D721Med (cell line): ENCODE measurements around the gene TCERG1L.

ENCODE experiments used
- DNase-seq: peaks from one replicate; pipeline ENCODE4 v3.0.0; 2011; ENCODE audit warnings: low spot score; ENCODE audit not compliant: insufficient read length
- FAIRE-seq: peaks from 2 replicates; lab custom pipeline; 2011; peaks lifted over from hg19 to GRCh38; lab: Jason Lieb, UNC
- TF ChIP-seq, protein P1 (sequence below): IDR thresholded peaks from 2 replicates; pipeline ENCODE4 v1.5.1; 2012; ENCODE audit warnings: mild to moderate bottlenecking, control low read depth; ENCODE audit not compliant: insufficient read depth; ENCODE audit errors: missing control alignments

TCERG1L gene

DNA sequence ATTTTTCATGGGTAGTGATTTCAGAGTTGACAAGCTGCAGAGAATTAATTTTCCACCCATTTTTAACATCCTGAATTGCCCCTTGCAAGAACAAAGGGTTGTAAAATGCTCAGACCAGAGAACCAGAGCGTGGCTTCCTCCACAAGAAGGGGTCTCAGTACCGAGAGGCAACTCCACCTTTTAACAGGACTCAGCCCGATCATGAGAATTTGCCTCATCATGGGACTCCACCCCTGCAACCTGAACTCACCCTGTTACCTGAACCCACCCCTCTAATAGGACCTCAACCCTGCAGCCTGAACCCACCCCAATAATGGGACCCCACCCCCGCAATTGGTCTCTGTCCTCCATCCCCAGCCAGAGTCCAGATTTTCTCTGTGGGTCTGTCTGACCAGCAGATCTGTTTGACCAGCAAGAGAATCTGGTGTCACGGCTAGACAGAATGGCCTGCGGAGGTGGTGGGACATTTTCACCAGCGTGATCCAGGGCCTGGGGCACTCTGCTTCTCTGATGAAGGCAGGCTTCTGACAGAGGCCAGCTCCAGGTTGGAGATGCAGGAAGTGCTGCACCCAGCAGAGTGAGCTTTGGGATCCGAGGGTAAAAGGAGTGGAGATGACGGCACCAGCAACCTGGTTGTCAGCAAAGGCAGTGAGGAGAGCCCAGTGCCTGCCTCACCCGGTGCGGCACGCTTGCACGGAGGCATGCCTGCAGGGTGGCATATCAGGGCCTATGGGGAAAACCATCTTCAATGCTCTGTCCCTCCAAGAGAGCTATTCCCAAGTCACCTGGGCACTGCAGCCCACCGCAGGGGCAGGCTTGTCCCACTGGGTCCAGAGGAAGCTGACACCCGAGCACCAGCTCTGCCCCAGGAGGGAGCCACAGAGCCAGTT is 136.6 kb downstream of the TCERG1L start:
- TF ChIP-seq, protein P1, sequence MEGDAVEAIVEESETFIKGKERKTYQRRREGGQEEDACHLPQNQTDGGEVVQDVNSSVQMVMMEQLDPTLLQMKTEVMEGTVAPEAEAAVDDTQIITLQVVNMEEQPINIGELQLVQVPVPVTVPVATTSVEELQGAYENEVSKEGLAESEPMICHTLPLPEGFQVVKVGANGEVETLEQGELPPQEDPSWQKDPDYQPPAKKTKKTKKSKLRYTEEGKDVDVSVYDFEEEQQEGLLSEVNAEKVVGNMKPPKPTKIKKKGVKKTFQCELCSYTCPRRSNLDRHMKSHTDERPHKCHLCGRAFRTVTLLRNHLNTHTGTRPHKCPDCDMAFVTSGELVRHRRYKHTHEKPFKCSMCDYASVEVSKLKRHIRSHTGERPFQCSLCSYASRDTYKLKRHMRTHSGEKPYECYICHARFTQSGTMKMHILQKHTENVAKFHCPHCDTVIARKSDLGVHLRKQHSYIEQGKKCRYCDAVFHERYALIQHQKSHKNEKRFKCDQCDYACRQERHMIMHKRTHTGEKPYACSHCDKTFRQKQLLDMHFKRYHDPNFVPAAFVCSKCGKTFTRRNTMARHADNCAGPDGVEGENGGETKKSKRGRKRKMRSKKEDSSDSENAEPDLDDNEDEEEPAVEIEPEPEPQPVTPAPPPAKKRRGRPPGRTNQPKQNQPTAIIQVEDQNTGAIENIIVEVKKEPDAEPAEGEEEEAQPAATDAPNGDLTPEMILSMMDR, result no peak
- DNase-seq (no peak), FAIRE-seq (no peak)

DNA sequence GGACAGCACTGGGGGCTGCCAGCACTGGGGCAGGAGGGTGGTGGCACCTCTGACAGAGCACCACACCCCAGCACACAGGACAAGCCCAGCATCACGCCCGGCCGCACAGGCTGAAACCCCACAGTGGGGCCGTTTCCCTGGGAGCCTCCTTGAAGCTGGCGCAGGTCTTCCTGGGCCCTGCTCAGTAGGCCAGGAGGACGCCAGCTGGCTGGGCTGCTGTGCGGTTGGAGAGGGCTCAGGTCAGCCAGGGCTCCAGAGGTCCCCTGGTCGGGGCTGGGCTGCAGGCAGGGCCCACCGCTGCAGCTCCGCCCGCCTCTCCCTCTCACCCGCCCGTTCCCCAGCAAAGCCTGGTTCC is 137.3 kb downstream of the TCERG1L start:
- FAIRE-seq, result no peak

DNA sequence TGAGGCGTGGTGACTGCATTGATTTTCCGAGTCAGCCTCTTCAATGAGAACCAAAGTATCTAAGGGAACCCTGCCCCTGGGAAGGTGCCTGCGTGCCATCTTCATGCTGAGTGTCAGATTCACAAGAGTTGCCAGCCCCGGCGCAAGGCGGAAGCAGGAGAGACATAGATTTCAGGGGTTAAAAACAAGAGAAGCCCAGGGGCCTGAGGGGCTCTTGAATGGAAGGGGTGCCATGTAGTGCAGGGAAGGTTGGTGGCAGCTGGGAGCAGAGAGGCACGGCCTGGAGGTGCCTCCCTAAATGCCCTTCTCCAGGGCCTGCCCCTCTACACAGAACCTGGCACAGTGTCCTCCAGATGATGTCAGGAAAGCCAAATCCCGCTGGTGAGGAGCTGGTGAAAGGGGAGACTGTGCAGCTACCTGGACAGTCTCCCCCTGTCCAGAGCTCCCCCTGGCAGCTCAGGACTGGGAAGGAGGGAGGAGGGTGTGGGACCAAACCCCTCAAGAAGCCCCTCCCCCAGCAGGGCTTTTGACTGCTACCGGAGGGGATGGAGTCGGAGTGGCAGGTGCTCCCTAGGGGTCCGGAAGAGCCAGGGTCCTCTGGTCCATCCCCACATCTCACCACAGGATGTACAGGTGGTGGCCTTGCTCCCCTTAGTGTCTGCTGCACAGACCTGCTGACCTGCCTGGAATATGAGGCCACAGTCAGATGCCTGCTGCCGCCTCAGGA is 137.9 kb downstream of the TCERG1L start:
- DNase-seq (no peak), FAIRE-seq (no peak)
- TF ChIP-seq, protein P1, result no peak

More for the DNA sequence above, 137.3 kb downstream of the TCERG1L start:
- DNase-seq, result no peak
- TF ChIP-seq, protein P1, result no peak

DNA sequence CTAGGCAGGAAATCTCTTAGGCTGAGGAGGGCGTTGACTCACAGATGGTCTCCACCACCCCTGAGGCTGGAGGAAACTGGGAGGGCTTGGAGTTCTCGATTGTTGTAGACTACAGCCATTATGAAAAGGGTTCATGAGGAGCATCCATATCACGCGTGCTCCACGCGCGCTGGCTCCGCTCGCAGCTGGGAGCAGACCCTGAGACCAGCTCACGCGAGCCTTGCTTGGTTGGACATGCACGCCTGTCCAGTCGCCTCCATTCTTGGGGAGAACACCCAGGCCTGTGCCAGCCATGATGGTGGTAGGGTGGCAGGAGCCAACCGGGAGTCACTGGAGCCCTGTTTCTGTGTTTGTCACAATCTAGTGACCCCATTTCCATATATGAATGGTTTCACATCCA is 139.1 kb downstream of the TCERG1L start:
- DNase-seq (no peak), FAIRE-seq (no peak)
- TF ChIP-seq, protein P1, result no peak

DNA sequence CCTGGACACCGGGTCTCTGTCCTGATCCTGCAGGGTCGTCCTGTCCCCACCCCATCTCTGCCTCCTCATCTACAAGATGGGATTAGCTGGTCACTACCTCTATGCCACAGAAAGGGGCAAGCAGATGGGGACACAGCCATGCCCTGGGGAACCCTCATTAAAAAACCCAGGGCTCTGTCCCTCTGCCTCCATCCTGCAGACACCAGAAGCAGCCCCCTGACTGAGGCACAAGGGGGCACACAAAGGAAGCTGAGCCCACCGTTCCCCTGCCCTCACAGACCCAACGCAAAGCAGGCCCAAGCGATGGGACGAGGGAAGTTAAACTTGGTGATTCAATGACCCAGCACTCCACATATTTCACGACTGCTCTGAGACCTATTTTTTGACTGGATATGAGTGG is 142.4 kb downstream of the TCERG1L start:
- DNase-seq (no peak), FAIRE-seq (no peak)
- TF ChIP-seq, protein P1, result no peak

DNA sequence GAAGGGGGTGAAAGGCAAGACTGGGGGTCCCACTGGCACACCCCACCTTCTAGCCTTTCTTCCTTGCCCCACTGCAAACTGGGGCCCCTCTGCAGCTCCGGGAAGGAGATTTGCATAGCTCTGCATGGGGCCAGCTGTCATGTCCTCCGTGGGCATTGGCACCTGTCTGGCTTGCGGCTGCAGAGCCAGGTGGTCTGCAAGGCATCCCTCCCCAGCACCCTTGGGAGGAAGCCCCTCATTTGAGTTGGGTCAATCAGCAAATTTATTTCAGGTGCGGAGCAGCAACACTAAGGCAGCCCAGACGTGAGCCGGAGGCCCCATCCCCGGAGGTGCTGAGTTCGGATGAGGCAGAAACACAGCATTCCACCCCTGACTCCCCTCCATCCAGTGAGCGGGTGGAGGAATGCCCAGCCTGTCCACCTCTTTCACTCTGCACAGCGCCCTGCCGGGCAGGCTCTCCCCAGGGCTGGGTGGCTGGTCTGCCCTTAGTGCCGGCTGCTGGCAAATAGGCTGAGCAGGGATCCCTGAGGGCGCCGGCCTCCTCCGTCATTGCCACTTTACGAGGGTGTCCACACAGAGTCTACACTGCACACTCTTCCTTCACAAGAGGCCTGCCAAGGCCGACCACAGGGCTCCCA is 143.2 kb downstream of the TCERG1L start:
- TF ChIP-seq, protein P1, result no peak
- FAIRE-seq, result no peak
- no peak for DNase-seq
